Chondrocyte (in vitro differentiated cells): ENCODE results near the gene IQCK. TPM values are rescaled to one million over a fixed set of nuclear protein-coding genes. Genes with fewer than 3 reads are reported as not detected.
A peak's percentile ranks its signal among the peaks of the same experiment; 100 is the strongest.

Experiments used
- DNase-seq: peaks from one replicate; pipeline ENCODE4 v3.0.0; 2021; ENCODE audit warnings: mixed read lengths, low spot score
- H3K27ac Mint-ChIP-seq: one replicate; pipeline ENCODE4 v1.8.0; 2021; ENCODE audit warnings: mild to moderate bottlenecking, moderate library complexity, mixed read lengths; ENCODE audit not compliant: unreplicated experiment
- H3K27me3 Mint-ChIP-seq: 2 replicates; pipeline ENCODE4 v1.8.0; 2021; ENCODE audit warnings: low read depth, mixed read lengths
- H3K36me3 Mint-ChIP-seq: 2 replicates; pipeline ENCODE4 v1.8.0; 2021; ENCODE audit warnings: low read depth, mixed read lengths
- H3K4me1 Mint-ChIP-seq: 2 replicates; pipeline ENCODE4 v1.8.0; 2021; ENCODE audit warnings: low read depth, mild to moderate bottlenecking, mixed read lengths
- H3K4me3 Mint-ChIP-seq: one replicate; pipeline ENCODE4 v1.8.0; 2021; ENCODE audit warnings: mild to moderate bottlenecking, moderate library complexity, mixed read lengths; ENCODE audit not compliant: unreplicated experiment
- H3K9me3 Mint-ChIP-seq: 2 replicates; pipeline ENCODE4 v1.8.0; 2021; ENCODE audit warnings: low read depth, mixed read lengths
- total RNA-seq: library from RNA; stranded (reverse); gene quantifications from 3 replicates; pipeline ENCODE4 v1.2.1, GENCODE V29; 2021
- TF ChIP-seq, protein P1 (sequence below): fragments of 200-600 bp; sonication (generic); IDR thresholded peaks from 2 replicates; pipeline ENCODE4 v1.5.0; 2021; ENCODE audit warnings: antibody characterized with exemption, mild to moderate bottlenecking, moderate library complexity

The IQCK gene
- total RNA-seq, 1 donor from 2014 or later, result 3.8 TPM

DNA sequence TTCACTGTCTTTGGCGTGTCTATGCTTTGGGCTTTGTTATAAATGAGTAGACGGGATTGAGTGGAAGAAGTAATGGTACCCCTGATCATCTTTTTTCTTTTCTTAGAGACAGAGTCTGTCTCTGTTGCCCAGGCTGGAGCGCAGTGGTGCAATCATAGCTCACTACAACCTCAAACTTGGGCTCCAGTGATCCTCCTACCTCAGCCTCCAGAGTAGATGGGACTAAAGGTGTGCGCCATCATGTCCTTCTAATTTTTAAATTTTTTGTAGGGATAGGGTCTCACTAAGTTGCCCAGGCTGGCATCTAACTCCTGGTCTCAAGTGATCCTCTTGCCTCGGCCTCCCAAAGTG, 181.5 kb downstream of the IQCK start:
- Mint-ChIP-seq H3K9me3 (no peaks in the 10 kb centered on the region), H3K27ac (no peak overlapping the region), H3K4me1 (peaks cover 5% of the 10 kb centered on the region), H3K4me3 (no peak overlapping the region), H3K36me3 (no peaks in the 10 kb centered on the region), H3K27me3 (peaks cover 12% of the 10 kb centered on the region)
- TF ChIP-seq, protein P1, sequence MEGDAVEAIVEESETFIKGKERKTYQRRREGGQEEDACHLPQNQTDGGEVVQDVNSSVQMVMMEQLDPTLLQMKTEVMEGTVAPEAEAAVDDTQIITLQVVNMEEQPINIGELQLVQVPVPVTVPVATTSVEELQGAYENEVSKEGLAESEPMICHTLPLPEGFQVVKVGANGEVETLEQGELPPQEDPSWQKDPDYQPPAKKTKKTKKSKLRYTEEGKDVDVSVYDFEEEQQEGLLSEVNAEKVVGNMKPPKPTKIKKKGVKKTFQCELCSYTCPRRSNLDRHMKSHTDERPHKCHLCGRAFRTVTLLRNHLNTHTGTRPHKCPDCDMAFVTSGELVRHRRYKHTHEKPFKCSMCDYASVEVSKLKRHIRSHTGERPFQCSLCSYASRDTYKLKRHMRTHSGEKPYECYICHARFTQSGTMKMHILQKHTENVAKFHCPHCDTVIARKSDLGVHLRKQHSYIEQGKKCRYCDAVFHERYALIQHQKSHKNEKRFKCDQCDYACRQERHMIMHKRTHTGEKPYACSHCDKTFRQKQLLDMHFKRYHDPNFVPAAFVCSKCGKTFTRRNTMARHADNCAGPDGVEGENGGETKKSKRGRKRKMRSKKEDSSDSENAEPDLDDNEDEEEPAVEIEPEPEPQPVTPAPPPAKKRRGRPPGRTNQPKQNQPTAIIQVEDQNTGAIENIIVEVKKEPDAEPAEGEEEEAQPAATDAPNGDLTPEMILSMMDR, result peak; percentile 2
- no peak for DNase-seq

DNA sequence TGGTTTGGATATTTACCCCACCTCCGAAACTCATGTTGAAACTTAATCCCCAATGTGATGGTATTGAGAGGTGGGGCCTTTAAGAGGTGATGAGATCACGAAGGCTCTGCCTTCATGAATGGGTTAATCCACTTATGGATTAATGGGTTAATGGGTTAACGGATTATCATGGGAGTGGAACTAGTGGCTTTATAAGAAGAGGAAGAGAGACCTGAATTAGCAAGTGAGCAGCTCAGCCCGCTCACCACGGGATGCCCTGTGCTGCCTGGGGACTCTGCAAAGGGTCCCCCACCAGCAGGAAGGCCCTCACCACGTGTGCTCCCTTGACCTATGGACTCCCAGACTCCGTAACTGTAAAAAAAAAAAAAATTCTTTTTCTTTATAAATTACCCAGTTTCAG, 183.1 kb downstream of the IQCK start:
- peaks cover 5% of the 10 kb centered on the region for H3K4me1 Mint-ChIP-seq
- DNase-seq, result no peak
- peaks cover 18% of the 10 kb centered on the region for H3K27me3 Mint-ChIP-seq
- H3K9me3 Mint-ChIP-seq, result no peaks in the 10 kb centered on the region
- no peak overlapping the region for H3K4me3 Mint-ChIP-seq
- TF ChIP-seq, protein P1, result no peak
- H3K27ac Mint-ChIP-seq, result no peak overlapping the region
- no peaks in the 10 kb centered on the region for H3K36me3 Mint-ChIP-seq

DNA sequence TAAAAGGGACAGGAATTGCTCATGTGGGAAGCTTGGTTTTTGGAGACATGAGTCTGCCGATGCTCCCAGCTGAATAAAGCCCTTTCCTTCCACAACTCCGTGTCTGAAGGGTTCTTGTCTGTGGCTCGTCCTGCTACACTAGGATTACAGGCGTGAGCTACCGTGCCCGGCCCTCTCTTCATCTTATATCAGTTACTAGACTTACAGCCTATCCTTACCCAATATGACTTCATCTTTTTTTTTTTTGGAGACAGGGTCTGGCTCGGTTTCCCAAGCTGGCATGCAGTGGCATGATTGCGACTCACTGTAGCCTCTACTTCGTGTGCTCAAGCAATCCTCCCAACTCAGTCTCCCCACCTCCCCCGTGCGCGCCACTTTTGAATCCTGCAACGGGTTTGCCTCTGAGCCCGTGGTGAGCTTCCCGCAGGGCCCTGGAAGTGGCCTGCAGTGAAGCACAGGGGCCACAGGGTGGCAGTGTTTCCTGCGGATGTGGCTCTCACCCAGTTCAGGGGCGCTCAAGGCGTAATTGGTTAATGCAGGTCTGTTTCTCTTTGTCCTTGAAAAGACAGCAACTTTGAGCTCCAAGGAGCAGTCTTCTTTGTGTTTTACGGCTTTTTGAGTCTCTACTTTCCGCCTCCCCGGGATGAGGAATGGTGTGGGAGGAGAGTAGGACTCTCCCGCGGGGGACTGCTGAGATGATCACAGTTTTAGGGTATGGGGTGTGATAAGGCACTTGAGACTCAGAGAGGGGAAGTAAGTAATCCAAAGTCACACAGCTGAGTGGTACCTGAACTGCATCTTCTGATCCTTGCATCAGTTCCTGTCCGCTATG, 189.3 kb downstream of the IQCK start:
- Mint-ChIP-seq H3K4me1 (no peaks in the 10 kb centered on the region), H3K27me3 (peaks cover 8% of the 10 kb centered on the region), H3K4me3 (peak overlapping the region; percentile 54), H3K9me3 (no peaks in the 10 kb centered on the region), H3K27ac (no peak overlapping the region), H3K36me3 (no peaks in the 10 kb centered on the region)
- no peak for DNase-seq
- TF ChIP-seq, protein P1, result peak; percentile 99

Other genes with a start within 250 kb of the IQCK start
- gene GDE1, start 196.2 kb upstream of the IQCK start, total RNA-seq, result 71.1 to 76.2 TPM (median 72.0 TPM) in 3 replicates
- 7.0 to 14.9 TPM (median 10.9 TPM) in 3 replicates for gene CCP110, start 194.3 kb upstream of the IQCK start, total RNA-seq
- 68.7 to 83.4 TPM (median 73.6 TPM) in 3 replicates for gene VPS35L, start 162.6 kb upstream of the IQCK start, total RNA-seq
- gene KNOP1, start within 50 bp of the IQCK start, total RNA-seq, result 20.0 to 24.7 TPM (median 20.4 TPM) in 3 replicates
- 1.9 to 2.2 TPM (median 2.1 TPM) in 3 replicates for gene GPRC5B, start 166.6 kb downstream of the IQCK start, total RNA-seq